ENCODE data around the gene NXN.
"Not testable (repeated sequence)": the region's sequence is repeated elsewhere in the genome, so short reads cannot be mapped to it uniquely, and the experiment has no call there.

NXN gene

GRCh38 chr17:1005361-1005946, 25.9 kb upstream of the NXN start:
- peak; percentile 85 for DNase-seq

- no peak for DNase-seq
Measured at GRCh38 chr17:1004769-1005295, 25.3 kb upstream of the NXN start.

DNA sequence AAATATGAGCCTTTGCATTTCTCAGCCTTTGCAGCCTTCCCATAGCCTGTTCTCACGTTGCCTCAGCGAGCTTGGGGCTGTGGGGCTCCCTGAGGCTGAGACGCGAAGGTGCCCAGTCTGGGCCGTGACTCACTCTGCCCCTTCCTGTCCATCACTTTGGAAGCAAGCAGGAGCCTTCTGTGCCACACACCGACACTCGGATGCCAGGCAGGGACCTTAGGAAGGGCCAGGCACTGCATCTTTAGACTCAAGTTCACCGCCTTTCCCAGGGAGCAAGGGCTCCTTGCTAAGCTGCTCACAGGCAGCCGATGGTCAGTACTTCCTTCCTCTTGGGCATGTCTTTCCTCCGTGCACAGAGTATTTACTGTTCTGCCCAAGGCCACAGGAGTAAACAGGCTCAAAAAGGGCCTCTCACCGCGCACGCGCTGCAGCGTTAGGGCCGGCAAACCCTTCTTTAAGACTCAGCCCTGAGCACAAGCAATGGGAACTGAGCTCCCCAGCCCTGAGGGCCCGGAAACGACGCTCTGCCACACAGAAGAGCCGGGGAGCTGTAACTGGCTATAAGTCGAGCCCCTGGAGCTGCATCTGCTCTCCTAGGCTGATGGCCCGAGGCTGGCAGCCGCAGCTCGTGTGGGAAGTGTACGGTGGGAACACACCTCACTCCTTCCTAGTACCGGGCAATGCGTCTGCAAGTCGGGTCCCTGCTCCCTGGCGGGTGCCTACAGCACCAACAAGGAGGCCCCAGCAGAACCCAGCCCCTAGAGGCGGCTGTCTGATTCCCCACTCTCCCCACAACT, 24.6 kb upstream of the NXN start:
- no peak for DNase-seq

- DNase-seq = no peak
Measured at GRCh38 chr17:1003633-1003971, 24.0 kb upstream of the NXN start.

- DNase-seq = no peak
Measured at GRCh38 chr17:1002771-1003555, 23.4 kb upstream of the NXN start.

GRCh38 chr17:1002412-1002753, 22.8 kb upstream of the NXN start:
- DNase-seq = no peak

DNA sequence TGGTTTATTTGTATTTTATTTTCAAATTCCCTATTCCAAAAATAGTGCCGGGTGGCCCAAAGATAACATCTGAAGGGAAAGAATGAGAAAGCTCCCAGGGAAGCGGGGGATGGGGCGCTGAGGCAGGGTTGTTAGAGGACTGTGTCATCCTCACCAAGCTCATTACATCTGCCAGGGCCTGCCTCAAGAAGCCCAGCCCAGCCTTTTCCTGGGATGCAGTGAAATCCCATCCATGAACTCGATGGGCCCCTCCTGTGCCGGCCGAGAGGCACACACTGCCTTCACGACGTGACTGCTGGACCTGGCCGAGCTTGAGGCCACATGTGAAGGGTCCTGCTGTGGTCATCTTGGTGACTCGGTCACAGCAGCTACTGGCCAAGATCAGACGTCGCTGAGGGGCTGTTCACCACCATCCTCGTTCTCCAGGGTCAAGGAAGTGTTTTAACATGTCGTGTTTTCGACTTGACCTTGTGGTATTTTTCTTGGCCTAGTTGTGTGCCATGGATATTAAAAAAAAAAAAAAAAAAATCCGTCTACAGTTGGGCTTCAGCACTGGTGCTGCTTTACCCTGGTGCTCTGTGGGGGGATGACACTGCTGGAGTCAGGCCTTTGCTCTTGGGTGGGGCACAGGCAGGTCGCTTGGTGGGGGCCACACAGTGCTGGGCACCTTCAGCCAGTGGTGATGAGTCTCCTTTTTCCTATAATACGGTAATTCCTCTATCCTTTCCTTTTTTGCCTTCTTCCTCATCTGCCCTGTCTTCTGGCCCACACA, 22.2 kb upstream of the NXN start:
- no peak for DNase-seq

- DNase-seq = no peak
Measured at GRCh38 chr17:1000597-1001461, 21.3 kb upstream of the NXN start.

- DNase-seq = no peak
Measured at GRCh38 chr17:998111-998510, 18.5 kb upstream of the NXN start.

DNA sequence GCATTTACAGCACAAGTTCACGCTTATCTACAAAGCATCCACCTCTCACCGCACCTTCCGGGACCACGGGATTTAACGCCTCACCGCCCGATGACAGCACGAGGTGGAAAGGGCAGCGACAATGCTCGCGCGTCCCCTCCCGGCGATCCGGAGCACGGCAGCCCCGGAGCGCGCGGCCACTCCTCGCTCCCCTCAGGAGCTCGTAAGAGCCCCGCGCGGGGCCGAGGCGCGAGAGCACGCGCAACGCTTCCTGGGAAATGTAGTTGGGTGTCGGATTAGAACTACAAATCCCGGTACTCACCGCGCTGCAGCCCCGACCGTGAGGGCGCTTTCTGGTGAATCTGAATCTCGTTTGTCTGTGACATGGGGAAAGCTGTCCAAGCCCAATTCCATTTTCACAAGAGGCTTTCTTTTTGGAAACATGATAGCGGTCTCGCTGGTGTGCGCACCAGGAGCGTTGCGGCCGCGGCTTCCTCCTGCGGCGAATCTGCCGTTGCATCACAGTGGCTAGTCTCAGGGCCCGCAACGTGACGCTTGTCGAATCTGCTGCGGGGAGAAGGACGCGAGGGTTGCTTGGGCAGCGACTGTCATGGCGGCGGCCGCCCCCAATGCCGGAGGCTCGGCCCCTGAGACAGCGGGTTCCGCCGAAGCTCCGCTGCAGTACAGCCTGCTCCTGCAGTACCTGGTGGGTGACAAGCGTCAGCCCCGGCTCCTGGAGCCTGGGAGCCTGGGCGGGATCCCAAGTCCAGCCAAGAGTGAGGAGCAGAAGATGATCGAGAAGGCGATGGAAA, 17.2 kb upstream of the NXN start, which contains the start of gene TIMM22:
TIMM22 (plus strand) TSS at position 576 of the 791 bp plus-strand sequence; CDS start at position 590, 14 bp downstream.
- peak; percentile 76 for DNase-seq

DNA sequence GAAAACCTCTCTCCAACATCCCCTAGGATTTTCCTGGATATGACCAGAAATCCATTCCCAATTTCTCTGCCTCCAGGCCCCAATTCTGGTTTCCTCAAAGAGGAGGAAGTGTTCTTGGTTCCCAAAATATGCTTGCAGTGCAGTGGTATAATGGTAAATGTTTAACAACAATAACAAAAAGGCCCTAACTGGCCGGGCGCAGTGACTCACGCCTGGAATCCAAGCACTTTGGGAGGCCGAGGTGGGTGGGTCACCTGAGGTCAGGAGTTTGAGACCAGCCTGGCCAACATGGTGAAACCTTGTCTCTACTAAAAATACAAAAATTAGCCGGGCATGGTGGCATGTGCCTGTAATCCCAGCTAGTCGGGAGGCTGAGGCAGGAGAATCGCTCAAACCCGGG, 15.7 kb upstream of the NXN start:
- not testable (repeated sequence) for DNase-seq

GRCh38 chr17:992933-993332, 13.4 kb upstream of the NXN start:
- DNase-seq = no peak

DNA sequence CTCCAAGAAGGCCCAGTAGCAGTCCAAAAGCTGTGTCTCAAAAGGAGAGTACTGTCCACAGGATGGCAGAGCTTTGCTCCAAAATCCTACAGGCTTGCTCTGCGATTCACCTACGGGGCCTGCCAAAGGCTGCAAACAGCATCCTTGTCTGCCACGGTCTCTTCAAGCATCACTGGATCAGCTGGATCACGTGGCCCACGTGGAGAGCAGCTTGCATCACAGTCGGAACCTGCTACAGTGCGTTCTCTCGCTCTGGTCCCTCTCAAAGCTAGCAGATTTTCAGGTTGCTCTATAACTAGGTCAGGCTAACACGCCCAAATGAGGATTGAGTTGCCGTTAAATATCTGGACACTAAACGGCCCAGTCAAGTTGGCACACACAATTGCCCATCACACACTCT, 9.0 kb upstream of the NXN start:
- no peak for DNase-seq

GRCh38 chr17:987931-988330, 8.4 kb upstream of the NXN start:
- DNase-seq = no peak

DNA sequence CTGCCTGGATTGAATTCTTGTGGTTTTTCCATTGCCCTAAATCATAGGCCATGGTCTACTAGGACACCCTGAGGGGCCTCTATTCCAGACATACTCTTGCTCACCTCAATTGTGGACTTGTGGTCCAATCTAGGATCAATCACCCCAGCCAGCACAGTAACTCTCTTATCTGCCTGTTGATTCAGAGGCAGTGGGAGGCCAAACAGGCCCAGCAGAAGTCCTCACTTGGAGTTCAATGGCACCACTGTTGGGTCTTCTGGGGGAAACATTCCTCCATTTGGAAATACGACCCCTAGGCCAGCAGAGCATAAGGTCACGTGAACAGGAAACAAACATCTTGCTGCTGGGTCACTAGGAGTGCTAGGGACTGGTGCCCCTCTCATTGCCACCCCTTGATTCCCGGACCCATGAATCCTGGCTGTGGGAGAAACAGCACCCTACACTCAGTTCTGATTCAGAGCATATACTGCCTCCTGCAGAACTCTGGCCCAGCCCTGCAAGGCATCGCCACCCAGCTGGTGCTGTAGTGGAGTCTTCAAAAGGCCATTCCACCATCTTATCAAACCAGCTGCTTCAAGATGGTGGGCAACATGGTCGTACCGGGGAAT, 6.8 kb upstream of the NXN start:
- no peak for DNase-seq

- no peak for DNase-seq
Measured at GRCh38 chr17:983921-984320, 4.3 kb upstream of the NXN start.

GRCh38 chr17:981292-981658, 1.7 kb upstream of the NXN start:
- DNase-seq = no peak

- DNase-seq = peak; percentile 26
Measured at GRCh38 chr17:980406-981291, 1.1 kb upstream of the NXN start.

GRCh38 chr17:979212-979538, 401 bp downstream of the NXN start:
- no peak for DNase-seq

Measured in DMS79 (cell line).